Cortex of kidney (tissue), 1 donor: ENCODE measurements around the gene ZNHIT3.
"Not testable (repeated sequence)": the region's sequence is repeated elsewhere in the genome, so short reads cannot be mapped to it uniquely, and the experiment has no call there.

Source experiments
- DNase-seq: peaks from one replicate; lab custom pipeline; 2025; lab: John Stamatoyannopoulos, UW

Gene ZNHIT3

GRCh38 chr17:36484021-36484420 is 2.5 kb upstream of the ZNHIT3 start:
- DNase-seq, result not testable (repeated sequence)

GRCh38 chr17:36485027-36485426 is 1.5 kb upstream of the ZNHIT3 start:
- no peak for DNase-seq

GRCh38 chr17:36485805-36486203 is 677 bp upstream of the ZNHIT3 start:
- no peak for DNase-seq

- no peak for DNase-seq
Observed at GRCh38 chr17:36493956-36494355, 7.5 kb downstream of the ZNHIT3 start.

GRCh38 chr17:36494674-36495073 is 8.2 kb downstream of the ZNHIT3 start:
- DNase-seq, result no peak

GRCh38 chr17:36495076-36495578 is 8.6 kb downstream of the ZNHIT3 start:
- DNase-seq, result no peak

- no peak for DNase-seq
Observed at GRCh38 chr17:36496018-36496789, 9.7 kb downstream of the ZNHIT3 start.

GRCh38 chr17:36498155-36498554 is 11.7 kb downstream of the ZNHIT3 start:
- DNase-seq, result no peak

GRCh38 chr17:36498560-36499300 is 12.2 kb downstream of the ZNHIT3 start:
- no peak for DNase-seq

GRCh38 chr17:36500745-36501225 is 14.3 kb downstream of the ZNHIT3 start:
- DNase-seq, result no peak

- no peak for DNase-seq
Observed at GRCh38 chr17:36501351-36501750, 14.9 kb downstream of the ZNHIT3 start.

- no peak for DNase-seq
Observed at GRCh38 chr17:36501963-36502362, 15.5 kb downstream of the ZNHIT3 start.

- no peak for DNase-seq
Observed at GRCh38 chr17:36503456-36504155, 17.1 kb downstream of the ZNHIT3 start.

GRCh38 chr17:36504156-36504545 is 17.7 kb downstream of the ZNHIT3 start:
- no peak for DNase-seq

- no peak for DNase-seq
Observed at GRCh38 chr17:36505171-36505570, 18.7 kb downstream of the ZNHIT3 start.

- no peak for DNase-seq
Observed at GRCh38 chr17:36506249-36506826, 19.9 kb downstream of the ZNHIT3 start.

GRCh38 chr17:36506831-36507230 is 20.4 kb downstream of the ZNHIT3 start:
- no peak for DNase-seq

GRCh38 chr17:36507266-36507665 is 20.8 kb downstream of the ZNHIT3 start:
- no peak for DNase-seq

- not testable (repeated sequence) for DNase-seq
Observed at GRCh38 chr17:36508439-36508838, 22.0 kb downstream of the ZNHIT3 start.

GRCh38 chr17:36509272-36509985 is 22.9 kb downstream of the ZNHIT3 start:
- no peak for DNase-seq

- DNase-seq, result no peak
Observed at GRCh38 chr17:36510636-36511035, 24.2 kb downstream of the ZNHIT3 start.
